ENCODE results near the gene PREP.

PREP gene

GRCh38 chr6:105382496-105382895, 20.4 kb downstream of the PREP start:
- H3K27me3 ChIP-seq (ENCODE audit: low read depth): no peaks in the 10 kb centered on the region
- H3K4me1 ChIP-seq: peaks cover 10% of the 10 kb centered on the region
- no peaks in the 10 kb centered on the region for H3K9me3 ChIP-seq
- no peak overlapping the region for H3K4me3 ChIP-seq
- in situ Hi-C loops (cut with MboI; ENCODE audit: low sequenced_read_pairs): no loop called here
- no peaks in the 10 kb centered on the region; the same call in none of the 2 replicates for H3K36me3 ChIP-seq (replicated peaks)
- no peak for DNase-seq (ENCODE audit: low spot score in 2 of 2)

GRCh38 chr6:105380634-105381033, 22.2 kb downstream of the PREP start:
- Histone ChIP-seq H3K4me1 (peaks cover 10% of the 10 kb centered on the region), H3K9me3 (no peaks in the 10 kb centered on the region), H3K36me3 (replicated peaks) (peaks cover 6% of the 10 kb centered on the region), H3K27me3 (ENCODE audit: low read depth) (no peaks in the 10 kb centered on the region), H3K4me3 (no peak overlapping the region)
- in situ Hi-C loops (cut with MboI; ENCODE audit: low sequenced_read_pairs): no loop called here
- no peak for DNase-seq (ENCODE audit: low spot score in 2 of 2)

DNA sequence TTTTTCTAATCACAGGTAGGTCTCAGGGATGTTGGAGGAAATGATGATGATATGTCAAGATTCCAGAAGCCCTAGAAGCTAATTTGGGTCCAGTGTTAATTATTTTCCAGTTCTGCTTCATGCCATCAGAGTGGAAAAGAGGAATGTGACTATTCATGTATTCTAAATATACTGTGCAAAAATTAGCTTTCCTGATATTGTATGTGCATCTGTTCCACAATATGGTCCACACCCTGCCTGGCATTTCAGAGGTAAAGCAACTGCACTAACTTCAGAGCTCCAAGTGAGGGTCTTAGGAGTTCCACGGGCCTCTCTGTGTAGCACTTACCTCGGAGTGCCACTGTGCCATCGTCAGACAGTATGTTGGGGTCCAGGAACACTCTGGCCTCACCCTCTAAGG, 27.1 kb downstream of the PREP start:
- no peak for DNase-seq (ENCODE audit: low spot score in 2 of 2)
- in situ Hi-C loops (cut with MboI; ENCODE audit: low sequenced_read_pairs): no loop called here
- Histone ChIP-seq H3K36me3 (replicated peaks) (peaks cover 28% of the 10 kb centered on the region), H3K9me3 (no peaks in the 10 kb centered on the region), H3K4me3 (no peak overlapping the region), H3K27me3 (ENCODE audit: low read depth) (no peaks in the 10 kb centered on the region), H3K4me1 (no peaks in the 10 kb centered on the region)

- no peak for DNase-seq (ENCODE audit: low spot score in 2 of 2)
- H3K4me1 ChIP-seq: no peaks in the 10 kb centered on the region
- peaks cover 37% of the 10 kb centered on the region for H3K36me3 ChIP-seq (replicated peaks)
- no peaks in the 10 kb centered on the region for H3K27me3 ChIP-seq (ENCODE audit: low read depth)
- H3K4me3 ChIP-seq: no peak overlapping the region
- in situ Hi-C loops (cut with MboI; ENCODE audit: low sequenced_read_pairs): no loop called here
- H3K9me3 ChIP-seq: no peaks in the 10 kb centered on the region
These were observed 28.9 kb downstream of the PREP start for GRCh38 chr6:105374010-105374420.

DNA sequence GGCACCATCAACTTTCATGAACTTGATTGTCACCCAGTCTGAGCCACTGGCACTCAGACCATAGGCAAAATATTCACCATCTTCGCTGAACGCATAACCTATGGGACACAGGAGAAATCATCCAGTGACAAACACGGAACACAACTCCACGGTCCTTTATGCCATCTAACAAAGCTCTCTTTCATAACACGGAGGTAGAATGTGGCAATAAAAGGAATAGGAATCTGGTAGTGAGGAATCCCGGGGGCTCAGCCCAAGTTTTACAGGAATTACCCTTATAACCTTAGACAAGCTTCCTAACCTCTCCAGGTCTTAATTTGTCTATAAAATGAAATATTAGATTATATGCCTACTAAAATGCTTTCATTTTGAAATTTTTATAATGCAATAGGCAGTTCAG, 29.4 kb downstream of the PREP start:
- no peak overlapping the region for H3K4me3 ChIP-seq
- H3K9me3 ChIP-seq: no peaks in the 10 kb centered on the region
- H3K4me1 ChIP-seq: no peaks in the 10 kb centered on the region
- no peaks in the 10 kb centered on the region for H3K27me3 ChIP-seq (ENCODE audit: low read depth)
- H3K36me3 ChIP-seq (replicated peaks): peaks cover 42% of the 10 kb centered on the region
- in situ Hi-C loops (cut with MboI; ENCODE audit: low sequenced_read_pairs): no loop called here
- no peak for DNase-seq (ENCODE audit: low spot score in 2 of 2)

DNA sequence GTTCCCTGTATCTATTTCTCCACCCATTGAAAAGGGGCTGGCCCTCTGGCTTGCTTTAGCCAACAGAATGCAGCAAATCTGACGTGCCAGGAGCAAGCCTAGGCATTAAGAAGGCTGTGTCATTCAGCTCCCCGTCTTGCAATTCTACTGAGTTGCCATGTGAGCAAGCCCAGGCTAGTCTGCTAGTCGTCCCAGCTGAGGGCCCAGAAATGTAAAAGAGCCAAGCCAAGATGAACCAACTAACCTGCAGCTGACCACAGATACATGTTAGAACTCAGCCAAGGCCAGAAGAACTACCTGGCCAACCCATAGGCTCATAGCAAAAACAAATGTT, 30.1 kb downstream of the PREP start:
- H3K27me3 ChIP-seq (ENCODE audit: low read depth): no peaks in the 10 kb centered on the region
- no peaks in the 10 kb centered on the region for H3K9me3 ChIP-seq
- no peaks in the 10 kb centered on the region for H3K4me1 ChIP-seq
- in situ Hi-C loops (cut with MboI; ENCODE audit: low sequenced_read_pairs): no loop called here
- peaks cover 48% of the 10 kb centered on the region for H3K36me3 ChIP-seq (replicated peaks)
- DNase-seq (ENCODE audit: low spot score in 2 of 2): no peak
- no peak overlapping the region for H3K4me3 ChIP-seq

DNA sequence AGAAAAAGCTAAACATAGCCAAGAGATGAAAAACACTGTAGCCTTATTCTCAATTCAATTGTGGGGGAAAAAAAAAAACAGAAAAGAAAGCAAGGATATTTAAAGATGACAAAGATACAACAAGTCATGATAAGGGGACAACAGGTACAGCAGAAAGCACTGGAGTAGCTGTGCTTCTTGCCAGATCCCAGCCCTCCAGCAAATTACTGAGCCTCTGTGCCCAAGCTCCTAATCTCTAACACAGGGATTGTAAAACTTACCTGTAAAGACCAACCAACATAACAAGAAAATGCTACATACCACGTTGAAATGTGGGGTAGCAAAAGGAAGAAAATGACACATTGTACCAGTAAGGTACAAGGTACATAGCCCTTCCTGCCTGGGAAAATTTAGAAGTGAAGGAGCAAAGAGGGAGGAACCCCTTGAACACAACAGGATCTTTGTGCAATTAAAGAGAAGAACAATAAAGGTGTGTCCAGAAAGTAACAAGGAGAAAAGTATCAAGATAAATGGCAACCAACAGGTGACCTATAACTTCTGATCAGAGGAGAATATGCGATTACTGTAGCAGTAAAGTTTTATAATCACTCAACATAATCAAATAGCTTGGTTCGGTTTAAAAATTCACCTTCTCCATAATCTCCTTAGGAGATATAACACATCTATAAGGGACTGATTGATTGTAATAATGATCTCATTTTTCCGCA, 30.6 kb downstream of the PREP start:
- H3K4me1 ChIP-seq: no peaks in the 10 kb centered on the region
- H3K36me3 ChIP-seq (replicated peaks): peaks cover 48% of the 10 kb centered on the region
- in situ Hi-C loops (cut with MboI; ENCODE audit: low sequenced_read_pairs): no loop called here
- H3K9me3 ChIP-seq: no peaks in the 10 kb centered on the region
- H3K4me3 ChIP-seq: no peak overlapping the region
- no peak for DNase-seq (ENCODE audit: low spot score in 2 of 2)
- H3K27me3 ChIP-seq (ENCODE audit: low read depth): no peaks in the 10 kb centered on the region

DNA sequence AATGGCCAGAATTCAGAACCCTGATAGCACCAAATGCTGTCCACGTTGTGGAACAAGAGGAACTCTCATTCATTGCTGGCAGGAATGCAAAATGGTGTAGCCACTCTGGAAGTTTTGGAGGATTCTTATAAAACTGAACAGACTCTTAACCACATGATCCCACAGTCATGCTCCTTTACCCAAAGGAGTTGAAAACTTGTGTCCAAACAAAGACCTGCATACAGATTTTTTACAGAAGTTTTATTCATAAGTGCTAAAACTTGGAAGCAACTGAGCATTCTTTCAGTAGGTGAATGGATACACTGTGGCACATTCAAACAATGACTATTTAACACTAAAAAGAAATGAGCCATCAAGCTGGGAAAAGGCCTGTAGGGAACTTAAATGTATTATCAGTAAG, 32.5 kb downstream of the PREP start:
- in situ Hi-C loops (cut with MboI; ENCODE audit: low sequenced_read_pairs): no loop called here
- no peaks in the 10 kb centered on the region for H3K27me3 ChIP-seq (ENCODE audit: low read depth)
- DNase-seq (ENCODE audit: low spot score in 2 of 2): no peak
- no peaks in the 10 kb centered on the region for H3K9me3 ChIP-seq
- H3K4me1 ChIP-seq: no peaks in the 10 kb centered on the region
- peaks cover 42% of the 10 kb centered on the region for H3K36me3 ChIP-seq (replicated peaks)
- no peak overlapping the region for H3K4me3 ChIP-seq

DNA sequence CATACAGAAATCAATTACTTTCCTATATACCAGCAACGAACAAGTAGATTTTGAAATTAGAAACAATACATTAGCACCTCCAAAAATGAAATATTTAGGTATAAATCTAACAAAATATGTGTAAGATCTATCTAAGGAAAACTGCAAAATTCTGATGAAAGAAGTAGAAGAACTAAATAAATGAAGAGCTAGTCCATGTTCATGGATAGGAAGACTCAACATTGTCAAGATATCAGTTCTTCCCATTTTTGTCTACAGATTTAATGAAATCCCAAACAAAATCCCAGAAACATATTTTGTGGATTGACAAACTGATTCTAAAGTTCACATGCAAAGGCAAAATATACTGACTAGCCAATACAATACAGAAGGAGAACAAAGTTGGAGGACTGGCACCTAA, 33.7 kb downstream of the PREP start:
- no peak for DNase-seq (ENCODE audit: low spot score in 2 of 2)
- no peak overlapping the region for H3K4me3 ChIP-seq
- no peaks in the 10 kb centered on the region for H3K27me3 ChIP-seq (ENCODE audit: low read depth)
- in situ Hi-C loops (cut with MboI; ENCODE audit: low sequenced_read_pairs): no loop called here
- H3K4me1 ChIP-seq: no peaks in the 10 kb centered on the region
- H3K9me3 ChIP-seq: no peaks in the 10 kb centered on the region
- H3K36me3 ChIP-seq (replicated peaks): peaks cover 41% of the 10 kb centered on the region

GRCh38 chr6:105364243-105364642, 38.6 kb downstream of the PREP start:
- in situ Hi-C loops (cut with MboI; ENCODE audit: low sequenced_read_pairs): no loop called here
- DNase-seq (ENCODE audit: low spot score in 2 of 2): no peak
- no peaks in the 10 kb centered on the region for H3K9me3 ChIP-seq
- no peaks in the 10 kb centered on the region for H3K4me1 ChIP-seq
- no peak overlapping the region for H3K4me3 ChIP-seq
- no peaks in the 10 kb centered on the region for H3K27me3 ChIP-seq (ENCODE audit: low read depth)
- peaks cover 16% of the 10 kb centered on the region for H3K36me3 ChIP-seq (replicated peaks)

GRCh38 chr6:105363100-105363754, 39.7 kb downstream of the PREP start:
- no peaks in the 10 kb centered on the region for H3K4me1 ChIP-seq
- H3K9me3 ChIP-seq: no peaks in the 10 kb centered on the region
- no peak overlapping the region for H3K4me3 ChIP-seq
- H3K36me3 ChIP-seq (replicated peaks): peaks cover 8% of the 10 kb centered on the region; the same call in 1 of the 2 replicates
- in situ Hi-C loops (cut with MboI; ENCODE audit: low sequenced_read_pairs): no loop called here
- peak; percentile 20 to 49 for DNase-seq (ENCODE audit: low spot score in 2 of 2)
- H3K27me3 ChIP-seq (ENCODE audit: low read depth): no peaks in the 10 kb centered on the region

DNA sequence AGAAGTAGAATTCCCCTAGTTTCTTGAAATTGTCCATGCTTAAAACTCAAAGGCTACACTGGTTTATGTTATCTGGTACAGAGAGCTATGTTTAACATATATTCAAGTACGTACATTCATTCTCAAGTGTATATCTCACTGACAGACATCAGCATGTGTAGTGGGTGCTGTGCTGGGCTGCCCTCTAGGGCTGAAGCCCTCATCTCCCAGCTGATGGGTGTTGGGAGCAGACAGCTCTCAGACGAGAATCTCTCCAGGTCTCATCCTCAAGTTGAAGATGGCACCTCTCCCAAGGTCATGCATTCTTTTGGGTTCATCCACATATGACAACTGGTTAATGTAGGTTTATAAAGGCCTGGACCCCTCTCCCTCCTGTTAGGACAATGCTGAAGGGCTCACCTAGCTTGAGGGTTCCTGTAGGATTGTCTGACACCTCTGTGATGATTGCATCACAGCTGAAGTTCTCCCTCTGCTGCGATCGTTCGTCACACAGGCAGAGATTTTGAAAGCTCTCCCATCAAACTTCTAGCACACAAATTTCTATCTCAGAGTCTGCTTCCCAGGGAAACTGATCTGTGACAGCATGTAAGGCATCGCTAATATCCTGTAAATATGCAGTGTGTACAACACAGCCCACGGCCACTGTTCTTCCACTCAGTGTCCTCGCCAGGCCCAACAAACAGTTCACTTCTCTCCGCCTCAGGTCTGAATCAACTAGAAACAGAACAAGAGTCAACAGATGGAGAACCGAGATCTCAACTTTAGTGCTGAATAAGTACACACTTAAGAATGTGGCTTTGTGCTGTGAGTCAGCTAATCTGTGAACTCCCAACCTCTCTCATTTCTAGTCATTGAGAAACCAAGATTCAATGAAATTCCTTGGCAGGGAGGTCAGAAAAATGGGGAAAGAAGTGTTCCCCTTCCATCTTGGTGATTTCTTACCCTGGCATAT, 43.2 kb downstream of the PREP start:
- no peak for DNase-seq (ENCODE audit: low spot score in 2 of 2)
- peaks cover 16% of the 10 kb centered on the region for H3K36me3 ChIP-seq (replicated peaks)
- H3K4me3 ChIP-seq: no peak overlapping the region
- no peaks in the 10 kb centered on the region for H3K9me3 ChIP-seq
- H3K4me1 ChIP-seq: no peaks in the 10 kb centered on the region
- no peaks in the 10 kb centered on the region for H3K27me3 ChIP-seq (ENCODE audit: low read depth)
- in situ Hi-C loops (cut with MboI; ENCODE audit: low sequenced_read_pairs): no loop called here

- no peak for DNase-seq (ENCODE audit: low spot score in 2 of 2)
- Histone ChIP-seq H3K36me3 (replicated peaks) (peaks cover 20% of the 10 kb centered on the region), H3K9me3 (no peaks in the 10 kb centered on the region), H3K27me3 (ENCODE audit: low read depth) (no peaks in the 10 kb centered on the region), H3K4me3 (no peak overlapping the region), H3K4me1 (no peaks in the 10 kb centered on the region)
- in situ Hi-C loops (cut with MboI; ENCODE audit: low sequenced_read_pairs): no loop called here
These were observed 45.7 kb downstream of the PREP start for GRCh38 chr6:105357165-105357564.

Data from HAP-1 (cell line).